ENCODE measurements around the gene TENT5A. TPM values are rescaled to one million over a fixed set of nuclear protein-coding genes. Genes with fewer than 3 reads are reported as not detected.

The TENT5A gene
- total and polyA plus RNA-seq, 2 donors (not counting 3 experiments of a cell fraction or from before 2014, with no cell fraction given), result 0.26 to 1.2 TPM

DNA sequence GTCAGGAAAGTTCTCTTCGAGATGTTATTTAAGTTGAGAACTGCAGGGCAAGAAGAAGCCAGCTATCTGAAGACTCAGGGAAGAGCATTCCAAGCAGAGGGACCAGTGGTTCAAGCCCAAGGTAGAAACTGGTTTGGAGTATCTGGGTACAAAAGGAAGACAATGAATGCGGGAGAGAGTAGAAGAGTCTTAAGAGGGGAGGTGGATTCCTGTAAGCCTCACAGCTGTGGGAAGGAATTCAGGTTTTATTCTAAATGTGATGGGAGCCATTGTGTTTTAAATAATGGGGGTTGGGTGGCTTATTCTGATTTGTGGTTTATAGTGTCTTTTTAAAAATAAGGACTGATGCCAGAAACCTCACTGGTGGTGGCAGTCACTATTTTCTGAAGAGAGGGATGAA, 37.6 kb upstream of the TENT5A start:
- TF ChIP-seq, protein P1, sequence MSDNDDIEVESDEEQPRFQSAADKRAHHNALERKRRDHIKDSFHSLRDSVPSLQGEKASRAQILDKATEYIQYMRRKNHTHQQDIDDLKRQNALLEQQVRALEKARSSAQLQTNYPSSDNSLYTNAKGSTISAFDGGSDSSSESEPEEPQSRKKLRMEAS (IDR thresholded peaks at IDR 0.05; ENCODE audit: insufficient read depth, insufficient read length), result no peak
- no peak for TF ChIP-seq POLR2A (IDR thresholded peaks at IDR 0.05; ENCODE audit: low read depth, low read length)
- no peak for TF ChIP-seq GATA2 (IDR thresholded peaks at IDR 0.05; ENCODE audit: insufficient read depth, insufficient read length, low read depth, low read length)
- no peak for TF ChIP-seq POLR2AphosphoS5 (IDR thresholded peaks at IDR 0.05; ENCODE audit: insufficient read depth, low read depth, low read length)
- TF ChIP-seq, protein P2, sequence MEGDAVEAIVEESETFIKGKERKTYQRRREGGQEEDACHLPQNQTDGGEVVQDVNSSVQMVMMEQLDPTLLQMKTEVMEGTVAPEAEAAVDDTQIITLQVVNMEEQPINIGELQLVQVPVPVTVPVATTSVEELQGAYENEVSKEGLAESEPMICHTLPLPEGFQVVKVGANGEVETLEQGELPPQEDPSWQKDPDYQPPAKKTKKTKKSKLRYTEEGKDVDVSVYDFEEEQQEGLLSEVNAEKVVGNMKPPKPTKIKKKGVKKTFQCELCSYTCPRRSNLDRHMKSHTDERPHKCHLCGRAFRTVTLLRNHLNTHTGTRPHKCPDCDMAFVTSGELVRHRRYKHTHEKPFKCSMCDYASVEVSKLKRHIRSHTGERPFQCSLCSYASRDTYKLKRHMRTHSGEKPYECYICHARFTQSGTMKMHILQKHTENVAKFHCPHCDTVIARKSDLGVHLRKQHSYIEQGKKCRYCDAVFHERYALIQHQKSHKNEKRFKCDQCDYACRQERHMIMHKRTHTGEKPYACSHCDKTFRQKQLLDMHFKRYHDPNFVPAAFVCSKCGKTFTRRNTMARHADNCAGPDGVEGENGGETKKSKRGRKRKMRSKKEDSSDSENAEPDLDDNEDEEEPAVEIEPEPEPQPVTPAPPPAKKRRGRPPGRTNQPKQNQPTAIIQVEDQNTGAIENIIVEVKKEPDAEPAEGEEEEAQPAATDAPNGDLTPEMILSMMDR (IDR thresholded peaks at IDR 0.05; ENCODE audit: extremely low read depth in 1 of 2, insufficient read depth in 1 of 2, low read depth in 1 of 2, low read length in 2 of 2), result no peak
- TF ChIP-seq JUN (IDR thresholded peaks at IDR 0.05; ENCODE audit: borderline replicate concordance, insufficient read depth, insufficient read length, low read depth), result no peak
- no peak for TF ChIP-seq EZH2 (IDR thresholded peaks at IDR 0.05; ENCODE audit: borderline replicate concordance, low read depth, low read length, severe bottlenecking)
- no peak for TF ChIP-seq MYC (IDR thresholded peaks at IDR 0.05; ENCODE audit: low read depth, low read length)
- TF ChIP-seq FOS (IDR thresholded peaks at IDR 0.05; ENCODE audit: borderline replicate concordance, insufficient read depth, low read length), result no peak
- Histone ChIP-seq H3K27me3 (ENCODE audit: control insufficient read depth in 2 of 2, insufficient read depth in 2 of 2, low read length in 2 of 2) (no peaks in the 10 kb centered on the region), H3K4me2 (ENCODE audit: insufficient read depth, low read length) (no peak overlapping the region), H3K9ac (replicated peaks; ENCODE audit: extremely low read depth, insufficient read depth, low read length) (no peak overlapping the region), H3K79me2 (ENCODE audit: control insufficient read depth, insufficient read depth, low read length) (no peaks in the 10 kb centered on the region), H3K27ac (ENCODE audit: insufficient read depth, low read depth, low read length) (no peak overlapping the region), H3K9me3 (replicated peaks; ENCODE audit: control insufficient read depth, insufficient read depth, low read length) (no peaks in the 10 kb centered on the region), H3K9me1 (replicated peaks; ENCODE audit: control insufficient read depth, extremely low read depth, insufficient read depth, low read length) (no peaks in the 10 kb centered on the region), H4K20me1 (replicated peaks; ENCODE audit: control insufficient read depth, extremely low read depth, insufficient read depth, low read length) (no peaks in the 10 kb centered on the region), H2AFZ (ENCODE audit: low read depth, low read length) (no peak overlapping the region), H3K36me3 (ENCODE audit: control insufficient read depth in 2 of 2, extremely low read depth in 1 of 2, insufficient read depth in 2 of 2, low read length in 2 of 2) (no peaks in the 10 kb centered on the region), H3K4me1 (ENCODE audit: control insufficient read depth, extremely low read depth, insufficient read depth, low read length) (peaks cover 7% of the 10 kb centered on the region), H3K4me3 (replicated peaks in 1 of 3; ENCODE audit: insufficient read depth in 1 of 3, low read depth in 1 of 3, low read length in 3 of 3) (no peak overlapping the region)
- CTCF ChIA-PET, result no interaction called here
- DNase-seq (ENCODE audit: low read depth, low spot score), result no peak
- no peak for FAIRE-seq
- intact Hi-C loops (cut with micrococcal nuclease), result no loop called here
- no TSS peak for BruUV-seq (replicated peaks)
- POLR2A ChIA-PET, result no interaction called here
- dilution Hi-C loops (cut with MboI; ENCODE audit: extremely low pct_ligation_motif_present, low sequenced_read_pairs), result no loop called here
